Hippocampal formation (tissue), 2 donors: ENCODE measurements around the gene GDF10.

Source experiments
- DNase-seq, 2 donors: peaks; one replicate each; lab custom pipeline; 2025; lab: John Stamatoyannopoulos, UW

Gene GDF10, protein sequence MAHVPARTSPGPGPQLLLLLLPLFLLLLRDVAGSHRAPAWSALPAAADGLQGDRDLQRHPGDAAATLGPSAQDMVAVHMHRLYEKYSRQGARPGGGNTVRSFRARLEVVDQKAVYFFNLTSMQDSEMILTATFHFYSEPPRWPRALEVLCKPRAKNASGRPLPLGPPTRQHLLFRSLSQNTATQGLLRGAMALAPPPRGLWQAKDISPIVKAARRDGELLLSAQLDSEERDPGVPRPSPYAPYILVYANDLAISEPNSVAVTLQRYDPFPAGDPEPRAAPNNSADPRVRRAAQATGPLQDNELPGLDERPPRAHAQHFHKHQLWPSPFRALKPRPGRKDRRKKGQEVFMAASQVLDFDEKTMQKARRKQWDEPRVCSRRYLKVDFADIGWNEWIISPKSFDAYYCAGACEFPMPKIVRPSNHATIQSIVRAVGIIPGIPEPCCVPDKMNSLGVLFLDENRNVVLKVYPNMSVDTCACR

DNA sequence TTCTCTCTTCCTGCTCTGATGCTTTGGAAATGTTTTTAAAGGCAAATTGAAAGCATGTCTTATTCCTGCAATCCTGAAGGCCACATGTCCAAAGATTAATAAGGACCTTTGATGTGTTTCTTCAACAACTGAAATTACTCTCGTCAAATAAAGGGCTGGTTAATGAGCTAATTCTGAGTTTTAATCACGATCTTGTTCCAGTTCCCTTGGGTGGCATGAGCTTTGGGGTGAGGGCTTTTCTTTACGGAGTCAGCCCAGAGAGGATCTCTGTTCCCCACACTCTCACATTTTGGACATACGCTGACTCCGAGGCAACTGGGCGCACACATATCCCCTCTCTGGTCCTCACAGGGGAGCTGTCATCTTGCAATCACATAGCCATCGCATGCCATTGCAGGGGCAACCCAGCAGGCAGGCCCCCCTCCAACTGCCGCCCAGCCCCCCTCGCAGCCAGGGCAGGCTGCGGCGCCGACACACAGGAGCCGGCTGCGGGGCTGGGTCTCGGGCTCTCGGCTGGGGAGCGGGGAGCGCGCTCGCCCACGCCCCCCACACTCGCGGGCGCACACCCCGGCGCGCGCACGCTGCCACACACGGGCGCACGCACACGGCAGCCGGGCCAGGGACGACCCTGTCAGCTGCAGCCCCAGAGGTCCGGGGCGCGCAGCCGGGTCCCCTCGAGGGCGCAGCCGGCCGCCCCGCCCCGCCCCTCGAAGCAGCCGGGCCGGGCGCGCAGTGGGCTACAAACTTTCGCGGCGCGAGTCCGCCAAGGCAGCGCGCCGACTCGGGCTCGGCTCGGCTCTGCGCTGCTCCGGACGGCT lies at the start of gene GDF10:
GDF10 (plus strand) TSS at position 587 of the 818 bp plus-strand sequence. CDS start 455 bp downstream, outside the sequence.
- no peak for DNase-seq

- no peak for DNase-seq
Observed at GRCh38 chr10:47252093-47252780, 47.8 kb upstream of the GDF10 start.

DNA sequence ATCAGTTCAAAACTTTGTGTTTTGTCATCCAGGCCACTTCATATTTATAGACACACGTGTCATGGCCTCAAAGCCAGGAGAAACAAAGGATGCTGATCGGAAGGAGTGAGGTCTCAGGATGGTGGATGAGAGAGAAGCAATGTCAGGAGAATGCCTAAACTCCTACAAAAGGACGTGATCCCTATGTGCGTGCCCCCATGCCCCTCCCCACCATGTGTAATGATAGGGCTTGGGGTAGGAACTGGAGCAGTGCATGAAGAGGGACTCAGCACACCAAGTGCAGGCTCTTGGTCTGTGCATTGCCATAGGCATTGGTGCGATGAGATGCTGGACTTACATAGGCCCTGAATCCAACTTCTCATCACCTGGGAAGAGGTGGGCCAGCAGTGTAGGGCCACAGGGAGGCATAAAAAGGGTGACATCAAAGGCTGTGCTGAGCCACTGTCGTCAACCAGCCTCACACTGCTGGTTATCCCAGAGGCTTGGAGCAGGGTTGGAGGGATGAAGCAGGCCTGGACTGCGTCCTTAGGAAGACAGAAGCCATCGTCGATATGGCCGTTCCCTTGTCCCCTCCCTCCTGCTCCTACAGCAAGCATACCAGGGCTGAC lies 46.9 kb upstream of the GDF10 start:
- DNase-seq: no peak

- peak; percentile 13 to 22 for DNase-seq
Observed at GRCh38 chr10:47253651-47254375, 46.2 kb upstream of the GDF10 start.

GRCh38 chr10:47254611-47255010 lies 45.4 kb upstream of the GDF10 start:
- DNase-seq: no peak

DNA sequence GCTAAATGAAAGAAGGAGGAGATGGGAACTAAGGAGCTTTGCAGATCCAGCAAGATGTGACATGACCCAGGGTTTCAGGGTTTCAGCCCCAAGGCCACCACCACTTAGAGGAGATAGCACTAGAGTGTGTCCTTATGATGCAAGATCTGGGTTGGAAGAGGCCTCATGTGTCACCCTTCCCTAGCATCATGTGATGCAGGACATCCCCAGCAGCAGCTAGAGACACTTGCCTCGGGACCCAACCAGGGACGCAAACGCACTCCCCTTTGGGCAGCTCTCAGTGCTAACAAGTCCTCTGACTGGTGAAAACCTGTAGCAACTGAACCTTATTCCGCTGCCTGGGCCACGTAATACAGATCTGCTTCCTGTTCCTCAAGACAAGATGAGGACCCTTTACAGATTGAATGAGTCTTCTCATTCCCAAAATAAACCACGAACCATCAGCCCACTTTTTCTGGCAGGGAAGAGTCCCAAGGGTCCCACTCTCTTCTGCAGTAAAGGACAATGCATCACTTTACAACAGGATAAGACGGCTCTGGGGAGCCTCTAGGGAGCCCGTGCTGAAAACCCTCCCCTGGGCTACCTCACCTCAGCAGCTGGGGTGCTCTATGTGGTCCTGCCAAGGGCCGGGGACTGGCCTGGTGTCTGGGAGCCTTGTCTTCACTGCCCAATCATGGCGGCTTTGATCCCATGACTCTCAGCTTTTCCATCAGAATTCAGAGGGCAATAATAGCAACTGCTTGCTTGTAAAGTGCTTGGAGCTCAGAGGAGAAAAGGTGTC lies 44.8 kb upstream of the GDF10 start:
- DNase-seq: no peak

- DNase-seq: no peak
Observed at GRCh38 chr10:47255866-47256265, 44.1 kb upstream of the GDF10 start.

GRCh38 chr10:47256751-47257336 lies 43.2 kb upstream of the GDF10 start:
- no peak for DNase-seq

DNA sequence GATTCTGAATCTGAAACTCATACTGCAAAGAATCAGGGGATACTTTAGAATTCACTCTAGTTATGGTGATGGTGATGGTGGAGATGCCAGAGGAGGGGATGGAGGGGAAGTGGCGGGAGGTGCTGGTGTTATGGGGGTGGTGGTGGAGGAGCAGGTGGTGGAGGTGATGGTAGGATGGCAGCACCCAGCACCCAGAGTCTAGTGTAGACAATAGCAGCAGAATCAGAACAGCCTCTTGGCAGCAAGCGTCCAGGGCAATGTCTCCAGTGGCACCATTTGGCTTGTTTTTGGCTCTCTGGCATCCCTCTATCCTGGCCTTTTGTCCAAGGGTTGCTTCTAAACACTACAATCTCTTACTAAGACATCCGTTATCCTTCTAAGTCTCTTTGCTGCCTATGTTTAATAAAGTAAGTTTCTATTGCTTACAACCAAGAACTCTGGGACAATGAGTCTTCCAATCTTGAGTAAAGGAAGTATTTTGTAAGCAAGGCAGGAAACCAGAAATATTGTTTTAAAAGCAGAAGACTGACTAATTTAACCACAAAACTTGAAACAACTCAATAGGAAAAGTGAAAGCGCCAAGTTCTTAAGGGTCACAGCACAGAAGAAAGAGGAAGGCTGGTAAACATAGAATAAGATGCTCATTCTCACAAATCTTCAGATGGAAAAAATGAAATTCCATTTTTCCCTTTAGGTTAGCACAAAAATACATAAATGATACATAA lies 42.4 kb upstream of the GDF10 start:
- no peak for DNase-seq

- no peak for DNase-seq
Observed at GRCh38 chr10:47258921-47259320, 41.1 kb upstream of the GDF10 start.

GRCh38 chr10:47259466-47259865 lies 40.5 kb upstream of the GDF10 start:
- no peak for DNase-seq

DNA sequence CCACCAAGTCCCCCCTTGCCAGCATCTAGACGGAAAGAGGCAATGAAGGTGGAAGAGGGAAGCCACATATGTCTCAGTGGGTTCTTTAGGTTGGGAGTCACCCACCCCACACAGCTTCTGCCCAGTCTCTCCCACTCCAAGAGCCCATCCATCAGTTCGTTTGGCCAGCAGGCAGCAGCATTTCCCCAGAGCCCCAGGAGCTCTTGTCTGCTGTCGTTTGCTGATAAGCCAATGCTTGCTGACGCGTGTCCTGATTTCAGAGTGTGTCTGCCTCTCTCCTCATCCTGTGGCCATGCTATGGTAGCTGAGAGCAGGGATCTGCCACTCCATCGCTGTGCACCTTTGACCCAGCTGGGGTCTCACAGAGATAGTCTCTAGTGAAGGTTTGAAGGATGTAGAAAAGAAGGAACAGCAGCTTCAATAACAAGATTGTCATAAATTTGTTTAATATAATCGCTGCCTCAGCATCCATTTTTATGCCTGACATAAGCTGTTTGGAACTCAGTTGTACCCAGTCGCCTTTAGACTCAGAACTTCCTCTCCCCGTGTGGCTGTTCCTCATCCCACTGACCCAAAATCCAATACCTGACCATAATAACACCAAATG lies 39.4 kb upstream of the GDF10 start:
- no peak for DNase-seq

- DNase-seq: no peak
Observed at GRCh38 chr10:47261121-47261520, 38.9 kb upstream of the GDF10 start.

DNA sequence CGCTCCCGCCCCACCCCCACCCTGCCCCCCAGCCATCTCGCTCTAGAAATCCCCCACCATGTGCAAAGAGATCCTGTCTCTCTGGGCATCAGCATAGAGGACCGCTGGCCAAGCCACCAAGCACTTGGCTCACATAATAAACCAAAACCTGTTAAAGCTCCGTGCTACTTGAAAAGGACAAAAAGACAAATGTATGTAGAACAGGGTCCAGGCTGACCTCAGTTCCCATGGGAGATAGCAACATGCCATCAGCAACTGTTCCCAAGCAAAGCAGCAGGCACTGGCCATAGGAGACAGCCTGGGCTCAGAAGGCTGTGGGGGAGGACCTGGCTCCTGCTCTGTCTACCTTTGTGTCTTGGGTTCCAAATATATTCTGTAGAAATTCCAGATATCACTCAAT lies 38.4 kb upstream of the GDF10 start:
- DNase-seq: no peak

DNA sequence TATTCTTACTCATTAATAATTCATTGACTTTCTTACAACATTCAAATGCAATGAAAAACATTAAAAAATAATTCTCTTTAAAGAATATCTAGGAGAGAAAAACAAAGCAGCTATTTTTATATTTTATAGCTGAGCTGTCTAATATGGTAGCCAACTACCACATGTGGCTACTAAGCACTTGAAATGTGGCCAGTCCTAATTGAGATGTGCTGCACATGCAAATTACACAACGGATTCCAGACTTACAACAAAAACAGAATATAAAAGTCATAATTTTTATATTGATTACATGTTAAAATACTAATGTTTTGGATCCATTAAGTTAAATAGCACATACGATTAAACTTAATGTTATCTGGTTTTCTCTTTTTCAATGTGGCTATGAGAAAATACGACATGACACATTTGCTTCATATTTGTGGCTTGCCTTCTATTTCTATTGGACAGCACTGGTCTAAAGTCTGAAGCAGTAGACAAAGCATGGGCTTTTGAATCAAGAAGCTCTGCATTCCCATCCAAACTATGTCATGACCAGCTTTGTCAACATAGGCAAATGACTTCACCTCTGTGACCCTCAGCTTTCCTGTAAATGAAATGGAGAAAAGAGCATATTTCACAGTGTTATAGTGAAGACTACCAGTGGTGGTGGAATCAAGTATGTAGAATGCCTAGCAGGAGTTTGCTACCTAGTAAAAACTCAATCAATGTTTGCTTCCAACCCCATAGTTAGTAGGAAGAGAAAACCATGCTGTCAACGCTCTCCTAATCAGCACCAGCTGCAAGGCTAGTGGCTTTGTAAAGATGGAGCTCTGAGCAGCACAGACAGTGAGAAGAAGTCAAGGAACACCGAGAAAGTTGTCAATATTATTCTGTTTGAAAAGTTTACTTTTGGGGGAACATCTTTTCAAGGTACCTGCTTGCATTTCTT lies 37.1 kb upstream of the GDF10 start:
- no peak for DNase-seq

DNA sequence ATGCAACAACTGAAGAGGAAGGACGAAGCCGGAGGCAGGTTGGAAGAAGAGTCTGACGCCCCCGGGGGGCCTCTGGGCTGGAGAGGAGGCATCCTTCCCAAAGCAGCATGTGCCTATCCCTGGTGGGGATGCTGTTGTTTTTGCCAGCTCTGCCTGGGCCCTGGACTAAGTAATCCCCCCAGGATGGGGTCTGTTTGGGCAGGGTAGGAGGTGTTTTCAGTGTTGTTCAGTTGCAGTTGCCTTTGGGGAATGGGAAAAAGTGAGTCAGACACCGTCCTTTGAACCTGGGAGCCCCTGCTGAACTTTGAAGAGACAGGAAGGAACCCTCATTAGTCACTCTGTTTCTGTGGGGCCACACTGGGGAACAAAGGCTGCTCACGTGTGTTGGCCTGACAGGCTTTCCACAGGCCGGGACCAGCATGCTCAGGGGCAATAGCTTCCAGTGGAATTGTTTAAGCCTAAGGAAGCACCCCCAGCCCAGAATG lies 35.2 kb upstream of the GDF10 start:
- no peak for DNase-seq

DNA sequence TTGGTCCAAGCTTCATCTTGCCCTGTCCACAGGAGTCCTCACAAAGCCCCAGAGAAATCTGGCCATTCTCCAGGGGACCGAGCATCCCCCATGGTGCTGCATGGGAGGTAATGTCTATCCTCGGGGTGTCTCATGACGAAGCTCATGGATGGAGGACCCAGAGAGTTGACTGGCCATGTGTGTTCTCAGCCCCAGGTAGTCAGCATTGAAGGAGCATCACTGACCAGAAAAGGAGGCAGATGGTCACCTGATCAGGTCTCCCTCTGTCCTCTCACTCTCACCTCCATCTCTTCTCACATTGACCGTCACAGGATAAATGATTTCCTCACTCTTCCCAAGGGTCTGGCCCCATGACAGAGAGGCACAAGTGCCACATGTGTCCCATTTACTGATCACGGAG lies 33.4 kb upstream of the GDF10 start:
- DNase-seq: no peak

DNA sequence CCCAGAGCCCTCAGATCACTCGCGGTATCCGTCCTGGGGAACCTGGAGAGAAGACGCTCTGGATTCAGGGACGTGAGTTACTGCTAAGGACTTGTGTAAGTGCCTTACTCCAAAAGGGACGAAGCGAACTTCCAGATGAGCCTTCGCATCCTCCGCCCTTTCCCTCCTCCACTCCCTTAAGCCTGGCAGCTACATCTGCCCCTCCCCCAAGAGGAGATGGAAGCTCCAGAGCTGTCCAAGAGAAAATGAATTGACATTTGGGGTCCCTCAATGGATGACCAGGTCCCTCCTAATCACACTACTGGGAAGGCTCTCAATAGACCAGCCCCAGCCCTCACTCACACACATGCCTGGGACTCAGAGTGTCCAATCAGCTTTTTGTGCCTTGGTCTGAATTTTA lies 31.3 kb upstream of the GDF10 start:
- DNase-seq: no peak
